Esophagus squamous epithelium (tissue), 5 donors: ENCODE measurements around the gene ZNF84. TPM values are rescaled to one million over a fixed set of nuclear protein-coding genes. Genes with fewer than 3 reads are reported as not detected.

ENCODE experiments used
- DNase-seq: peaks from one replicate; lab custom pipeline; 2025; lab: John Stamatoyannopoulos, UW
- H3K27ac ChIP-seq, 4 donors: fragments of 200-600 bp; sonication (generic); one replicate each; pipeline ENCODE4 v1.5.1; 2016 to 2019; ENCODE audit warnings: mild to moderate bottlenecking in 1 of 4
- H3K27me3 ChIP-seq, 4 donors: fragments of 200-600 bp; sonication (generic); 1 replicate in 3 of 4; 2 replicates in 1 of 4; pipeline versions ENCODE4 v1.5.1 to v1.6.0; 2017 to 2021; ENCODE audit warnings: antibody characterized with exemption in 1 of 4
- H3K36me3 ChIP-seq, 3 donors: fragments of 200-600 bp; sonication (generic); one replicate each; pipeline ENCODE4 v1.5.1; 2016 to 2019
- H3K4me1 ChIP-seq, 3 donors: fragments of 200-600 bp; sonication (generic); one replicate each; pipeline ENCODE4 v1.5.1; 2017 to 2019
- H3K4me3 ChIP-seq, 4 donors: fragments of 200-600 bp; sonication (generic); 1 replicate in 3 of 4; 2 replicates in 1 of 4; pipeline ENCODE4 v1.5.1; 2016 to 2019; ENCODE audit warnings: mild to moderate bottlenecking in 2 of 4, moderate library complexity in 1 of 4
- H3K9me3 ChIP-seq, 3 donors: fragments of 200-600 bp; sonication (generic); one replicate each; pipeline ENCODE4 v1.5.1; 2016 to 2019
- CTCF ChIP-seq, 6 experiments: fragments of 450-650 bp in 4 of 6; fragments of 200-600 bp in 2 of 6; sonication (generic) in 2 of 6; IDR thresholded peaks; one replicate each; pipeline ENCODE4 v1.5.1; 2016 to 2019; ENCODE audit warnings: antibody characterized with exemption in 6 of 6, mild to moderate bottlenecking in 4 of 6, moderate library complexity in 4 of 6
- POLR2A ChIP-seq, 4 donors: fragments of 450-650 bp; IDR thresholded peaks; one replicate each; pipeline ENCODE4 v1.6.1; 2017; ENCODE audit warnings: antibody characterized with exemption in 4 of 4, mild to moderate bottlenecking in 4 of 4, moderate library complexity in 3 of 4
- WGBS, 2 donors: methylation state at CpG; one replicate each; pipeline ENCODE4 v1.1.5; 2018; 5-methylcytosine and 5-hydroxymethylcytosine counted together
- intact Hi-C: fragments of 100-400 bp; cut with DNase I; formaldehyde crosslinking; loops from one replicate; pipeline ENCODE4 v1.15.0; 2022
- total RNA-seq, 4 donors: library from RNA; depleted of rRNA; stranded (reverse); fragments of >200 nt; gene quantifications; one replicate each; pipeline ENCODE4 v1.1.0, GENCODE V29; 2016
- donor health status: DM: yes; HTN: yes; CAD: no.

ZNF84 gene
- total RNA-seq, 4 donors from 2014 or later: 5.3 to 21.2 (median 6.6) TPM

DNA sequence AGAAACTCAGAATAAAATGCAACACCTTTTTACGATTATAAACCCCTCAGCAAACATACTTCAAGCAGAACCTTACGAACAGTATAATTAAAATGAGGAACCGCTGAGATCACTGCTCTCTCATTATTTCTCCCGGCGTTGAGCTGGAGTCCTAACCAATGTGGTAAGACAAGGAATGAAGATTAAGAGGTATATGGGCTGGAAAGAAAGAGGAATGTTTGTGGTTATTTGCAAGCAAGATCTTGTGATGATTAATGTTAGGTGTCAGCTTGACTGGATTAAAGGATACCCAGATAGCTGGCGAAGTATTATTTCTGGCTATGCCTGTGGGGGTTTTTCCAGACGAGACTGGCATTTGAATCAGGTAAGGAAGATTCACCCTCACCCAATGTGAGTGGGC lies 10.3 kb upstream of the ZNF84 start:
- H3K27ac ChIP-seq: no peak overlapping the region
- intact Hi-C loops: no loop called here
- WGBS, 2 donors: 67 to 73% methylated on average over 7 of the region's 7 CpGs
- no peaks in the 10 kb centered on the region for H3K27me3 ChIP-seq
- H3K9me3 ChIP-seq: peaks cover 0 to 93% (median 49%) of the 10 kb centered on the region in 3 donors
- H3K36me3 ChIP-seq: no peaks in the 10 kb centered on the region
- no peak overlapping the region for H3K4me3 ChIP-seq
- TF ChIP-seq CTCF (IDR thresholded peaks at IDR 0.05) (no peak), POLR2A (IDR thresholded peaks at IDR 0.05) (no peak)
- no peaks in the 10 kb centered on the region for H3K4me1 ChIP-seq
- no peak for DNase-seq

DNA sequence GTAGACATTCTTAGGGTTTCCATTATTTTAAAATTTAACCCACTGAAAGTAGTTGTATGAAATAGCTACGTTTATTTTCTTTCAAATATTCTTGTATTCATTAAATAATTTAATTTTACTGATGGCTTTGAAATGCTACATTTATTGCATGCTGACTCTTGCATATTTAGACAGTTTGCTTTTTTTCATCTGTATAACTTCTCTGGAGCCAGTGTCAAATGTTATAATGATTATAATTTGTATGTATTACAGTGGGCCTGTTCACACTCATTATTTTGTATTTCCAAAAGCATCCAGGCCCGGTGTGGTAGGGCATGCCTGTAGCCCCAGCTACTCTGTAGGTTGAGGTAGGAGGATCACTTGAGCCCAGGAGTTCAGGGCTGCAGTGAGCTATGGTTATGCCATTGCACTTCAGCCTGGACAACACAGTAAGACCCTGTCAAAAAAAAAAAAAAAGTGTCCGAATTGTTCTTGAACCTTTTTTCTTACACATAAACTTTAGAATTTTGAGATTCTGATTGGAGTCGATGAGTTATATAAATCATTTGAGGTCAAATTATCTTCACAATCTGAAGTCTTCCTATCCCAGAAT lies 905 bp downstream of the ZNF84 start:
- H3K4me1 ChIP-seq: peaks cover 0 to 19% (median 9%) of the 10 kb centered on the region in 3 donors
- peak overlapping the region in 3 of 4 donors; percentile 90 to 99 (median 98) for H3K27ac ChIP-seq
- H3K9me3 ChIP-seq: peaks cover 4 to 64% (median 49%) of the 10 kb centered on the region in 3 donors
- no peaks in the 10 kb centered on the region for H3K27me3 ChIP-seq
- H3K4me3 ChIP-seq: peak overlapping the region; percentile 71 to 89 (median 82)
- intact Hi-C loops: loop anchor here (10.0 kb wide), 1 partner anchor 53 kb away; the partner anchor contains the start of gene ZNF26
- TF ChIP-seq POLR2A (IDR thresholded peaks at IDR 0.05) (no peak), CTCF (IDR thresholded peaks at IDR 0.05) (no peak)
- no peak for DNase-seq
- H3K36me3 ChIP-seq: peaks cover 5 to 44% (median 13%) of the 10 kb centered on the region in 3 donors
- 44 to 48% methylated on average over 4 of the region's 4 CpGs for WGBS, 2 donors

- H3K4me3 ChIP-seq: no peak overlapping the region
- no peak for DNase-seq
- TF ChIP-seq POLR2A (IDR thresholded peaks at IDR 0.05) (no peak), CTCF (IDR thresholded peaks at IDR 0.05) (no peak)
- H3K9me3 ChIP-seq: peaks cover 28 to 100% (median 97%) of the 10 kb centered on the region in 3 donors
- H3K4me1 ChIP-seq: no peaks in the 10 kb centered on the region
- H3K36me3 ChIP-seq: peaks cover 50 to 100% (median 56%) of the 10 kb centered on the region in 3 donors
- no peak overlapping the region for H3K27ac ChIP-seq
- 96 to 99% methylated on average over 3 of the region's 3 CpGs for WGBS, 2 donors
- no peaks in the 10 kb centered on the region for H3K27me3 ChIP-seq
- intact Hi-C loops: no loop called here
Measured at GRCh38 chr12:133046698-133047097, 9.4 kb downstream of the ZNF84 start.

DNA sequence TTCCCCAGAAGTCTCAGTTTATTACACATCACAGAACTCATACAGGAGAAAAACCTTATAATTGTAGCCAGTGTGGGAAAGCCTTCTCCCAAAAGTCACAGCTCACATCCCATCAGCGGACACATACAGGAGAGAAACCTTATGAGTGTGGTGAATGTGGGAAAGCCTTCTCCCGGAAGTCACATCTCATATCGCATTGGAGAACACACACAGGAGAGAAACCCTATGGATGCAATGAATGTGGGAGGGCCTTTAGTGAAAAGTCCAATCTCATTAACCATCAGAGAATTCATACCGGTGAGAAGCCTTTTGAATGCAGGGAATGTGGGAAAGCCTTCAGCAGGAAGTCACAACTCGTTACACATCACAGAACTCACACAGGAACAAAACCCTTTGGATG lies 20.1 kb downstream of the ZNF84 start:
- intact Hi-C loops: no loop called here
- no peaks in the 10 kb centered on the region for H3K27me3 ChIP-seq
- H3K36me3 ChIP-seq: peaks cover 11 to 74% (median 13%) of the 10 kb centered on the region in 3 donors
- H3K4me1 ChIP-seq: no peaks in the 10 kb centered on the region
- H3K4me3 ChIP-seq: no peak overlapping the region
- DNase-seq: no peak
- WGBS, 2 donors: 89 to 100% methylated on average over 2 to 5 of the region's 5 CpGs
- TF ChIP-seq CTCF (IDR thresholded peaks at IDR 0.05) (no peak), POLR2A (IDR thresholded peaks at IDR 0.05) (no peak)
- H3K27ac ChIP-seq: no peak overlapping the region
- peaks cover 28 to 99% (median 94%) of the 10 kb centered on the region in 3 donors for H3K9me3 ChIP-seq

DNA sequence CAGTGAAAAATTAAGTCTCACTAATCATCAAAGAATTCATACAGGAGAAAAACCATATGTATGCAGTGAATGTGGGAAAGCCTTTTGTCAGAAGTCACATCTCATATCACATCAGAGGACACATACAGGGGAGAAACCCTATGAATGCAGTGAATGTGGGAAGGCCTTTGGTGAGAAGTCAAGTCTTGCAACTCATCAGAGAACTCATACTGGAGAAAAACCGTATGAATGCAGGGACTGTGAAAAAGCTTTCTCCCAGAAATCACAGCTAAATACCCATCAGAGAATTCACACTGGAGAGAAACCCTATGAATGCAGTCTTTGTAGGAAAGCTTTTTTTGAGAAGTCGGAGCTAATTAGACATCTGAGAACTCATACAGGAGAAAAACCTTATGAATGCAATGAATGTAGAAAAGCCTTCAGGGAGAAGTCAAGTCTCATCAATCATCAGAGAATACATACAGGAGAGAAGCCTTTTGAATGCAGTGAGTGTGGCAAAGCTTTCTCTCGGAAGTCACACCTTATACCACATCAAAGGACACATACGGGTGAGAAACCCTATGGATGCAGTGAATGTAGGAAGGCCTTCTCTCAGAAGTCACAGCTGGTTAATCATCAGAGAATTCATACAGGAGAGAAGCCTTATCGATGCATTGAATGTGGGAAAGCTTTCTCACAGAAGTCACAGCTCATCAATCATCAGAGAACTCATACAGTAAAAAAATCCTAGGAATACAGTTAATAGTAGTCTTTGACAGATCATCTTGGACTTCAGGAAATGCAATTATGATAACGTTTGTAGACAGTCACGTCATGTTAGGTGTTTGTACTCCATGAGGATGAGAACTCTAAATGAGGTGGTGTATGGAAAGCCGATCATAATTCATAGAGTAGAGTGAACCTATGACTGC lies 21.1 kb downstream of the ZNF84 start:
- H3K27me3 ChIP-seq: no peaks in the 10 kb centered on the region
- H3K27ac ChIP-seq: no peak overlapping the region
- no peak for DNase-seq
- peaks cover 7 to 74% (median 10%) of the 10 kb centered on the region in 3 donors for H3K36me3 ChIP-seq
- TF ChIP-seq CTCF (IDR thresholded peaks at IDR 0.05) (no peak), POLR2A (IDR thresholded peaks at IDR 0.05) (no peak)
- H3K9me3 ChIP-seq: peaks cover 27 to 99% (median 96%) of the 10 kb centered on the region in 3 donors
- WGBS, 2 donors: 87 to 94% methylated on average over 8 of the region's 8 CpGs
- no peaks in the 10 kb centered on the region for H3K4me1 ChIP-seq
- intact Hi-C loops: no loop called here
- H3K4me3 ChIP-seq: peak overlapping the region in 1 of 4 donors; percentile 14
